Measurements from ENCODE around the gene FBXW7. TPM values are rescaled to one million over a fixed set of nuclear protein-coding genes. Genes with fewer than 3 reads are reported as not detected.

Gene FBXW7
- total RNA-seq, 1 experiment from 2014 or later = 27.1 TPM

DNA sequence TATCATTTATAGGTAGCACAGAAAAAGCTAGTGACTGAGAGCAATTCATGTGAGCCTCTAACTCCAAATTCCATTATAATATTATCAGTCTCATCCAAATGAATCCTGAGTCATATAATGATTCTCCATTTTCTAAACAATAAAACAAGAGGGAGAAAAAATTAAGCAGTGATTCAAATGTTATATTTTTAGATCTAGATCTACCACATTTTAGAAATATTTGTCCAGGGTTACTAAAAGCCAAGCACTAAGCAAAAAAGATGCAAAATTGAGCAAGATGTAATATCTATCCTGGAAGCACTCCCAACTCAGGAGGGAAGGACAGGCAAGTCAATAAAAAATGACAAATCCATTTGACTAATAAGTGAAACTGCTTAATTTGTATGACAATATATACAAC is 172.8 kb downstream of the FBXW7 start:
- no peak overlapping the region for H3K4me3 Mint-ChIP-seq
- H3K27me3 ChIP-seq (ENCODE audit: insufficient read depth, low read length) = no peaks in the 10 kb centered on the region
- H3K79me2 ChIP-seq (ENCODE audit: insufficient read depth, low read length) = no peaks in the 10 kb centered on the region
- H4K91ac ChIP-seq (ENCODE audit: insufficient read length, low read depth, low read length) = no peak overlapping the region
- no peak for DNase-seq
- no peak overlapping the region for H2BK5ac ChIP-seq (ENCODE audit: insufficient read length, low read length)
- no peak overlapping the region for H2BK120ac ChIP-seq (ENCODE audit: low read depth, low read length, poor library complexity, severe bottlenecking)
- H3K4ac ChIP-seq (ENCODE audit: low read depth, low read length) = no peak overlapping the region
- no peak overlapping the region for H3K14ac ChIP-seq (ENCODE audit: insufficient read depth, low read length)
- H3K27me3 Mint-ChIP-seq (ENCODE audit: low read depth) = no peaks in the 10 kb centered on the region
- no peaks in the 10 kb centered on the region for H3K4me1 ChIP-seq (ENCODE audit: insufficient read depth, low read length)
- no peaks in the 10 kb centered on the region for H3K23me2 ChIP-seq (ENCODE audit: insufficient read length, low read depth, low read length, poor library complexity, severe bottlenecking)
- H3K9ac ChIP-seq (ENCODE audit: extremely low read depth, insufficient read length, low read length) = no peak overlapping the region
- H3K9me3 Mint-ChIP-seq = peaks cover 3 to 4% of the 10 kb centered on the region in 2 experiments; a peak in 3 of 5 replicates
- H2BK12ac ChIP-seq (ENCODE audit: insufficient read length, low read depth, low read length) = no peak overlapping the region
- H3K18ac ChIP-seq (ENCODE audit: insufficient read length, low read depth, low read length) = no peak overlapping the region
- H3K4me2 ChIP-seq (ENCODE audit: insufficient read depth, insufficient read length, low read length) = no peak overlapping the region
- no peak overlapping the region for H2AK5ac ChIP-seq (ENCODE audit: insufficient read length, low read length)
- no peak overlapping the region for H2BK20ac ChIP-seq (ENCODE audit: low read depth, low read length, poor library complexity, severe bottlenecking)
- no peak overlapping the region for H3K27ac ChIP-seq (ENCODE audit: insufficient read length, low read depth, low read length)
- no peak overlapping the region for H3T11ph ChIP-seq (ENCODE audit: low read length)
- H3K4me1 Mint-ChIP-seq = 0 out of 4 replicates have a peak, but pooled peaks cover 0 to 2% of the 10 kb centered on the region in 2 experiments
- H4K8ac ChIP-seq (replicated peaks; ENCODE audit: insufficient read length, low read depth, low read length) = no peak overlapping the region
- no peak overlapping the region for H2AFZ ChIP-seq (ENCODE audit: low read length)
- H3K23ac ChIP-seq (ENCODE audit: insufficient read length, low read depth, low read length) = no peak overlapping the region
- H3K27ac Mint-ChIP-seq = no peak overlapping the region
- peaks cover 3 to 5% (median 3%) of the 10 kb centered on the region in 3 experiments; a peak in 4 of 7 replicates for H3K36me3 Mint-ChIP-seq (ENCODE audit: insufficient read depth in 1 of 3, low read depth in 3 of 3)
- no peaks in the 10 kb centered on the region for H3K79me1 ChIP-seq (ENCODE audit: insufficient read depth, low read depth, low read length, poor library complexity, severe bottlenecking)
- TF ChIP-seq, protein P1, sequence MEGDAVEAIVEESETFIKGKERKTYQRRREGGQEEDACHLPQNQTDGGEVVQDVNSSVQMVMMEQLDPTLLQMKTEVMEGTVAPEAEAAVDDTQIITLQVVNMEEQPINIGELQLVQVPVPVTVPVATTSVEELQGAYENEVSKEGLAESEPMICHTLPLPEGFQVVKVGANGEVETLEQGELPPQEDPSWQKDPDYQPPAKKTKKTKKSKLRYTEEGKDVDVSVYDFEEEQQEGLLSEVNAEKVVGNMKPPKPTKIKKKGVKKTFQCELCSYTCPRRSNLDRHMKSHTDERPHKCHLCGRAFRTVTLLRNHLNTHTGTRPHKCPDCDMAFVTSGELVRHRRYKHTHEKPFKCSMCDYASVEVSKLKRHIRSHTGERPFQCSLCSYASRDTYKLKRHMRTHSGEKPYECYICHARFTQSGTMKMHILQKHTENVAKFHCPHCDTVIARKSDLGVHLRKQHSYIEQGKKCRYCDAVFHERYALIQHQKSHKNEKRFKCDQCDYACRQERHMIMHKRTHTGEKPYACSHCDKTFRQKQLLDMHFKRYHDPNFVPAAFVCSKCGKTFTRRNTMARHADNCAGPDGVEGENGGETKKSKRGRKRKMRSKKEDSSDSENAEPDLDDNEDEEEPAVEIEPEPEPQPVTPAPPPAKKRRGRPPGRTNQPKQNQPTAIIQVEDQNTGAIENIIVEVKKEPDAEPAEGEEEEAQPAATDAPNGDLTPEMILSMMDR (conservative IDR thresholded peaks at IDR 0.05) = no peak
- no peak overlapping the region for H2BK15ac ChIP-seq (ENCODE audit: low read depth, low read length)
- no peak overlapping the region for H4K5ac ChIP-seq (ENCODE audit: insufficient read length, low read depth, low read length)
- no peak overlapping the region for H3K56ac ChIP-seq (ENCODE audit: insufficient read length, low read depth, low read length)
- H3K9me3 ChIP-seq (ENCODE audit: control insufficient read depth, low read depth, low read length) = no peaks in the 10 kb centered on the region
- H4K20me1 ChIP-seq (ENCODE audit: control insufficient read depth, insufficient read depth, insufficient read length) = no peaks in the 10 kb centered on the region
